SK-N-SH treated with all-trans-retinoic acid at 6 μM for 48 hours (cell line): ENCODE results near the gene SPEM1.

ENCODE experiments used
- ARNTL ChIP-seq: fragments of 450-650 bp; formaldehyde crosslinking; IDR thresholded peaks from 2 replicates; pipeline ENCODE4 v1.5.0; 2020; ENCODE audit warnings: low read depth, mild to moderate bottlenecking, moderate library complexity, borderline replicate concordance
- CSDC2 ChIP-seq: fragments of 250-450 bp; sonication (Bioruptor Pico); IDR thresholded peaks from 2 replicates; pipeline ENCODE4 v1.5.0; 2020; ENCODE audit warnings: mild to moderate bottlenecking, moderate library complexity
- ESRRG ChIP-seq: fragments of 250-450 bp; sonication (Bioruptor Pico); IDR thresholded peaks from 2 replicates; pipeline ENCODE4 v1.6.1; 2021; ENCODE audit warnings: mild to moderate bottlenecking
- GLIS3 ChIP-seq: fragments of 250-450 bp; sonication (Bioruptor Pico); IDR thresholded peaks from 2 replicates; pipeline ENCODE4 v1.5.0; 2020; ENCODE audit warnings: mild to moderate bottlenecking, moderate library complexity
- RARB ChIP-seq: fragments of 250-450 bp; sonication (Bioruptor Pico); IDR thresholded peaks from 2 replicates; pipeline ENCODE4 v1.8.0; 2021; ENCODE audit warnings: mild to moderate bottlenecking, moderate library complexity
- TCF4 ChIP-seq: fragments of 250-450 bp; sonication (Bioruptor Pico); IDR thresholded peaks from 2 replicates; pipeline ENCODE4 v1.8.0; 2021; ENCODE audit warnings: mild to moderate bottlenecking, moderate library complexity, borderline replicate concordance
- ZC3H10 ChIP-seq: fragments of 250-450 bp; sonication (Bioruptor Pico); IDR thresholded peaks from 2 replicates; pipeline ENCODE4 v1.5.1; 2021; ENCODE audit warnings: mild to moderate bottlenecking, moderate library complexity
- ZFP3 ChIP-seq: fragments of 250-450 bp; sonication (Bioruptor Pico); IDR thresholded peaks from 2 replicates; pipeline ENCODE4 v1.5.0; 2020; ENCODE audit warnings: mild to moderate bottlenecking, moderate library complexity
- ZFP30 ChIP-seq: fragments of 450-650 bp; formaldehyde crosslinking; IDR thresholded peaks from 2 replicates; pipeline ENCODE4 v1.5.0; 2022; ENCODE audit warnings: mild to moderate bottlenecking, moderate library complexity
- TF ChIP-seq, protein P1 (sequence below): fragments of 250-450 bp; sonication (Bioruptor Pico); IDR thresholded peaks from 2 replicates; pipeline ENCODE4 v1.8.0; 2020; ENCODE audit warnings: mild to moderate bottlenecking, moderate library complexity, borderline replicate concordance
- TF ChIP-seq, protein P2 (sequence below): fragments of 250-450 bp; sonication (Bioruptor Pico); IDR thresholded peaks from 2 replicates; pipeline ENCODE4 v1.5.0; 2020; ENCODE audit warnings: mild to moderate bottlenecking, moderate library complexity
- TF ChIP-seq, protein P3 (sequence below): fragments of 250-450 bp; sonication (Bioruptor Pico); IDR thresholded peaks from 2 replicates; pipeline ENCODE4 v1.8.0; 2021; ENCODE audit warnings: low read depth, mild to moderate bottlenecking, moderate library complexity, borderline replicate concordance
- TF ChIP-seq, protein P4 (sequence below): fragments of 250-450 bp; sonication (Bioruptor Pico); IDR thresholded peaks from 2 replicates; pipeline ENCODE4 v1.5.1; 2020; ENCODE audit warnings: low read depth, mild to moderate bottlenecking, moderate library complexity

DNA sequence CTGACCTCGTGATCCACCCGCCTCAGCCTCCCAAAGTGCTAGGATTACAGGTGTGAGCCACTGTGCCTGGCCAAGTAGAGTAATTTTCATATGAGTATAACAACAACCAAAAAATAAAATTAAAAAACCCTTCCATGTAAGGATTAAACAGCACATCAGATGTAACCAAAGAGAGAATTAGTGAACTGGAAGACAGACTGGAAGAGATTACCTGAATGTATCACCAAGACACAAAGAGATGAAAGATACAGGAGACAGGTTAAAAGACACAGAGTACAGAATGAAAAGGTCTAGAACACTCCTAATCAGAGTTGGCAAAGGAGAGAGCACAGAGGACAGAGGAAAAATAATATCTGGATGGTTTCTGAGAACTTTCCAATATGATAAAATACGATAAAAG lies 41.0 kb upstream of the SPEM1 start:
- TF ChIP-seq, protein P1, sequence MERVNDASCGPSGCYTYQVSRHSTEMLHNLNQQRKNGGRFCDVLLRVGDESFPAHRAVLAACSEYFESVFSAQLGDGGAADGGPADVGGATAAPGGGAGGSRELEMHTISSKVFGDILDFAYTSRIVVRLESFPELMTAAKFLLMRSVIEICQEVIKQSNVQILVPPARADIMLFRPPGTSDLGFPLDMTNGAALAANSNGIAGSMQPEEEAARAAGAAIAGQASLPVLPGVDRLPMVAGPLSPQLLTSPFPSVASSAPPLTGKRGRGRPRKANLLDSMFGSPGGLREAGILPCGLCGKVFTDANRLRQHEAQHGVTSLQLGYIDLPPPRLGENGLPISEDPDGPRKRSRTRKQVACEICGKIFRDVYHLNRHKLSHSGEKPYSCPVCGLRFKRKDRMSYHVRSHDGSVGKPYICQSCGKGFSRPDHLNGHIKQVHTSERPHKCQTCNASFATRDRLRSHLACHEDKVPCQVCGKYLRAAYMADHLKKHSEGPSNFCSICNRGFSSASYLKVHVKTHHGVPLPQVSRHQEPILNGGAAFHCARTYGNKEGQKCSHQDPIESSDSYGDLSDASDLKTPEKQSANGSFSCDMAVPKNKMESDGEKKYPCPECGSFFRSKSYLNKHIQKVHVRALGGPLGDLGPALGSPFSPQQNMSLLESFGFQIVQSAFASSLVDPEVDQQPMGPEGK = no peak
- no peak for TF ChIP-seq ZC3H10 (CRISPR knock-in tag)
- TF ChIP-seq, protein P2, sequence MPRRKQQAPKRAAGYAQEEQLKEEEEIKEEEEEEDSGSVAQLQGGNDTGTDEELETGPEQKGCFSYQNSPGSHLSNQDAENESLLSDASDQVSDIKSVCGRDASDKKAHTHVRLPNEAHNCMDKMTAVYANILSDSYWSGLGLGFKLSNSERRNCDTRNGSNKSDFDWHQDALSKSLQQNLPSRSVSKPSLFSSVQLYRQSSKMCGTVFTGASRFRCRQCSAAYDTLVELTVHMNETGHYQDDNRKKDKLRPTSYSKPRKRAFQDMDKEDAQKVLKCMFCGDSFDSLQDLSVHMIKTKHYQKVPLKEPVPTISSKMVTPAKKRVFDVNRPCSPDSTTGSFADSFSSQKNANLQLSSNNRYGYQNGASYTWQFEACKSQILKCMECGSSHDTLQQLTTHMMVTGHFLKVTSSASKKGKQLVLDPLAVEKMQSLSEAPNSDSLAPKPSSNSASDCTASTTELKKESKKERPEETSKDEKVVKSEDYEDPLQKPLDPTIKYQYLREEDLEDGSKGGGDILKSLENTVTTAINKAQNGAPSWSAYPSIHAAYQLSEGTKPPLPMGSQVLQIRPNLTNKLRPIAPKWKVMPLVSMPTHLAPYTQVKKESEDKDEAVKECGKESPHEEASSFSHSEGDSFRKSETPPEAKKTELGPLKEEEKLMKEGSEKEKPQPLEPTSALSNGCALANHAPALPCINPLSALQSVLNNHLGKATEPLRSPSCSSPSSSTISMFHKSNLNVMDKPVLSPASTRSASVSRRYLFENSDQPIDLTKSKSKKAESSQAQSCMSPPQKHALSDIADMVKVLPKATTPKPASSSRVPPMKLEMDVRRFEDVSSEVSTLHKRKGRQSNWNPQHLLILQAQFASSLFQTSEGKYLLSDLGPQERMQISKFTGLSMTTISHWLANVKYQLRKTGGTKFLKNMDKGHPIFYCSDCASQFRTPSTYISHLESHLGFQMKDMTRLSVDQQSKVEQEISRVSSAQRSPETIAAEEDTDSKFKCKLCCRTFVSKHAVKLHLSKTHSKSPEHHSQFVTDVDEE (CRISPR knock-in tag) = no peak
- TF ChIP-seq CSDC2 (CRISPR knock-in tag) = no peak
- TF ChIP-seq ESRRG = no peak
- no peak for TF ChIP-seq RARB (CRISPR knock-in tag)
- no peak for TF ChIP-seq GLIS3 (CRISPR knock-in tag)
- no peak for TF ChIP-seq ZFP3
- peak; percentile 98 for TF ChIP-seq ZFP30 (CRISPR knock-in tag)
- TF ChIP-seq, protein P3, sequence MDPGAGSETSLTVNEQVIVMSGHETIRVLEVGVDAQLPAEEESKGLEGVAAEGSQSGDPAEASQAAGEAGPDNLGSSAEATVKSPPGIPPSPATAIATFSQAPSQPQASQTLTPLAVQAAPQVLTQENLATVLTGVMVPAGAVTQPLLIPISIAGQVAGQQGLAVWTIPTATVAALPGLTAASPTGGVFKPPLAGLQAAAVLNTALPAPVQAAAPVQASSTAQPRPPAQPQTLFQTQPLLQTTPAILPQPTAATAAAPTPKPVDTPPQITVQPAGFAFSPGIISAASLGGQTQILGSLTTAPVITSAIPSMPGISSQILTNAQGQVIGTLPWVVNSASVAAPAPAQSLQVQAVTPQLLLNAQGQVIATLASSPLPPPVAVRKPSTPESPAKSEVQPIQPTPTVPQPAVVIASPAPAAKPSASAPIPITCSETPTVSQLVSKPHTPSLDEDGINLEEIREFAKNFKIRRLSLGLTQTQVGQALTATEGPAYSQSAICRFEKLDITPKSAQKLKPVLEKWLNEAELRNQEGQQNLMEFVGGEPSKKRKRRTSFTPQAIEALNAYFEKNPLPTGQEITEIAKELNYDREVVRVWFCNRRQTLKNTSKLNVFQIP (CRISPR knock-in tag) = no peak
- TF ChIP-seq TCF4 (CRISPR knock-in tag) = no peak
- TF ChIP-seq, protein P4, sequence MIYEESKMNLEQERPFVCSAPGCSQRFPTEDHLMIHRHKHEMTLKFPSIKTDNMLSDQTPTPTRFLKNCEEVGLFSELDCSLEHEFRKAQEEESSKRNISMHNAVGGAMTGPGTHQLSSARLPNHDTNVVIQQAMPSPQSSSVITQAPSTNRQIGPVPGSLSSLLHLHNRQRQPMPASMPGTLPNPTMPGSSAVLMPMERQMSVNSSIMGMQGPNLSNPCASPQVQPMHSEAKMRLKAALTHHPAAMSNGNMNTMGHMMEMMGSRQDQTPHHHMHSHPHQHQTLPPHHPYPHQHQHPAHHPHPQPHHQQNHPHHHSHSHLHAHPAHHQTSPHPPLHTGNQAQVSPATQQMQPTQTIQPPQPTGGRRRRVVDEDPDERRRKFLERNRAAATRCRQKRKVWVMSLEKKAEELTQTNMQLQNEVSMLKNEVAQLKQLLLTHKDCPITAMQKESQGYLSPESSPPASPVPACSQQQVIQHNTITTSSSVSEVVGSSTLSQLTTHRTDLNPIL (CRISPR knock-in tag) = no peak
- no peak for TF ChIP-seq ARNTL (CRISPR knock-in tag)
